KBM-7 (cell line): ENCODE measurements around the gene SULT1C4.
A peak's percentile ranks its signal among the peaks of the same experiment; 100 is the strongest.

ENCODE experiments used
- DNase-seq: peaks from one replicate; pipeline ENCODE4 v3.0.0-alpha.2; 2015
- in situ Hi-C: fragments of 300-500 bp; cut with MboI; formaldehyde crosslinking; loops from 2 replicates; pipeline ENCODE4 v1.14.3; 2020; ENCODE audit warnings: low sequenced_read_pairs, low pct_unique_long_range_greater_than_20kb, mixed read lengths

SULT1C4 gene

GRCh38 chr2:108367014-108367413 lies 10.7 kb upstream of the SULT1C4 start:
- DNase-seq: no peak
- in situ Hi-C loops: loop anchor here (25.0 kb wide), 1 partner anchor 220 kb away; no protein-coding TSS in a partner anchor

GRCh38 chr2:108367561-108368175 lies 10.1 kb upstream of the SULT1C4 start:
- in situ Hi-C loops: loop anchor here (25.0 kb wide), 1 partner anchor 220 kb away; no protein-coding TSS in a partner anchor

GRCh38 chr2:108369153-108369552 lies 8.6 kb upstream of the SULT1C4 start:
- in situ Hi-C loops: loop anchor here (25.0 kb wide), 1 partner anchor 218 kb away; no protein-coding TSS in a partner anchor
- DNase-seq: no peak

More at GRCh38 chr2:108367561-108368175, 10.1 kb upstream of the SULT1C4 start:
- DNase-seq: no peak

- DNase-seq: no peak
- in situ Hi-C loops: loop anchor here (25.0 kb wide), 1 partner anchor 217 kb away; no protein-coding TSS in a partner anchor
Observed at GRCh38 chr2:108370080-108370479, 7.7 kb upstream of the SULT1C4 start.

GRCh38 chr2:108376774-108377173 lies 980 bp upstream of the SULT1C4 start:
- DNase-seq: no peak
- in situ Hi-C loops: no loop called here

GRCh38 chr2:108377401-108377800 lies 353 bp upstream of the SULT1C4 start:
- in situ Hi-C loops: no loop called here
- DNase-seq: no peak

GRCh38 chr2:108378851-108379250 lies 1.1 kb downstream of the SULT1C4 start:
- in situ Hi-C loops: no loop called here
- no peak for DNase-seq

- DNase-seq: no peak
- in situ Hi-C loops: no loop called here
Observed at GRCh38 chr2:108382196-108382595, 4.4 kb downstream of the SULT1C4 start.

GRCh38 chr2:108383146-108383830 lies 5.5 kb downstream of the SULT1C4 start:
- in situ Hi-C loops: no loop called here
- no peak for DNase-seq

GRCh38 chr2:108384662-108385393 lies 7.1 kb downstream of the SULT1C4 start:
- no peak for DNase-seq
- in situ Hi-C loops: no loop called here

- in situ Hi-C loops: no loop called here
- DNase-seq: no peak
Observed at GRCh38 chr2:108385411-108386071, 7.8 kb downstream of the SULT1C4 start.

- in situ Hi-C loops: no loop called here
- DNase-seq: no peak
Observed at GRCh38 chr2:108388045-108388444, 10.3 kb downstream of the SULT1C4 start.

GRCh38 chr2:108390340-108390739 lies 12.6 kb downstream of the SULT1C4 start:
- no peak for DNase-seq
- in situ Hi-C loops: no loop called here

GRCh38 chr2:108392029-108392428 lies 14.3 kb downstream of the SULT1C4 start:
- in situ Hi-C loops: no loop called here
- no peak for DNase-seq

- in situ Hi-C loops: no loop called here
- no peak for DNase-seq
Observed at GRCh38 chr2:108393197-108393596, 15.4 kb downstream of the SULT1C4 start.

GRCh38 chr2:108395155-108395554 lies 17.4 kb downstream of the SULT1C4 start:
- in situ Hi-C loops: no loop called here
- DNase-seq: no peak

- peak; percentile 61 for DNase-seq
- in situ Hi-C loops: no loop called here
Observed at GRCh38 chr2:108396845-108397244, 19.1 kb downstream of the SULT1C4 start.

- no peak for DNase-seq
- in situ Hi-C loops: no loop called here
Observed at GRCh38 chr2:108399479-108399878, 21.7 kb downstream of the SULT1C4 start.

GRCh38 chr2:108401800-108402199 lies 24.0 kb downstream of the SULT1C4 start:
- no peak for DNase-seq
- in situ Hi-C loops: no loop called here
